ENCODE data around the gene RNF208.

The RNF208 gene

DNA sequence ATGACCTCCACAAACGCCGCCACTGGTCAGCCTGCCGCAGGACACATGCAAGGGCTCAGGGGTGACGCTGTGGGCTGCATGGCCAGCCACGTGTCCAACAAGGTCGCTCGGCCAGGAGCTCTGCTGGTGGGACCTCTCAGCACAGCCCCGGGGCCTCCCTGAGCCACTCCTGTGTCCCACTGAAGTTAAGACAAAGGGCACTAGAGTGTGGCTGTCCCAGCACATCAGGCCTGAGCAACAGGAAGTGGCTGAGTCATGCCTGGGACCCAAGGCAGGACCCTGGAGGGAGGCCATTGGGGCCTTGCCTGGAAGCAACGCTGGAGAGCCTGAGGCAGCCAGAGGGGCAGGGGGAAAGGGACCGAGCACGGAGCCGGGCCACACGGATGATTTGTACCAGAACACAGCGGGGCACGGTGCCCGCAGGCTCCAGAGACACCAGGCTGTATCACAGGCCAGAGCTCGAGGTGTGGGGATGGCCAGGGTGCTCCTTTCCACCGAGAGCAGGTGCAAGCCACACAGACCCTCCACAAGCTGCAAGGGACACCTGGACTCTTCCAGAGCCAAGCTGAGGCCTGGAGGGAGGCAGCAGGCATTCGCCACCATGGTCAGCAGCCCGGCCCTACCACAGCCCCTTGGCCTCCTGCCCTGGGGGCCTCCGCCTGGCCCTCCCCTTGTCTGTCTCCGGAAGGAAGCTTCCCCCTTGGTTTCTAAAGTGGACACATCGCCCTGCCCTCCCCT, 43.7 kb downstream of the RNF208 start:
- Histone ChIP-seq H3K27ac (ENCODE audit: low read depth, low read length, poor library complexity, severe bottlenecking) (no peak overlapping the region), H3K9me2 (ENCODE audit: low read depth, low read length) (no peaks in the 10 kb centered on the region), H3K36me3 (ENCODE audit: insufficient read depth, low read length) (peaks cover 34% of the 10 kb centered on the region), H3F3A (ENCODE audit: insufficient read depth, low read length) (peaks cover 4% of the 10 kb centered on the region; the same call in 1 of the 2 replicates), H3K9ac (ENCODE audit: low read length) (no peak overlapping the region), H2AFZ (ENCODE audit: low read length) (no peak overlapping the region), H3K9me3 (ENCODE audit: low read length) (no peaks in the 10 kb centered on the region), H3K4me1 (ENCODE audit: insufficient read depth, low read length, severe bottlenecking) (peaks cover 11% of the 10 kb centered on the region), H3K79me2 (ENCODE audit: insufficient read depth, low read length) (no peaks in the 10 kb centered on the region), H3K4me3 (ENCODE audit: low read depth, low read length, poor library complexity, severe bottlenecking) (no peak overlapping the region), H3K27me3 (ENCODE audit: insufficient read depth, low read length) (0 out of 2 replicates have a peak, but pooled peaks cover 3% of the 10 kb centered on the region), H4K20me1 (ENCODE audit: insufficient read depth, low read length) (no peaks in the 10 kb centered on the region), H3K4me2 (ENCODE audit: low read length) (no peak overlapping the region)
- no peak for TF ChIP-seq EZH2 (IDR thresholded peaks at IDR 0.05; ENCODE audit: borderline replicate concordance, low read length)
- TF ChIP-seq, protein P1, sequence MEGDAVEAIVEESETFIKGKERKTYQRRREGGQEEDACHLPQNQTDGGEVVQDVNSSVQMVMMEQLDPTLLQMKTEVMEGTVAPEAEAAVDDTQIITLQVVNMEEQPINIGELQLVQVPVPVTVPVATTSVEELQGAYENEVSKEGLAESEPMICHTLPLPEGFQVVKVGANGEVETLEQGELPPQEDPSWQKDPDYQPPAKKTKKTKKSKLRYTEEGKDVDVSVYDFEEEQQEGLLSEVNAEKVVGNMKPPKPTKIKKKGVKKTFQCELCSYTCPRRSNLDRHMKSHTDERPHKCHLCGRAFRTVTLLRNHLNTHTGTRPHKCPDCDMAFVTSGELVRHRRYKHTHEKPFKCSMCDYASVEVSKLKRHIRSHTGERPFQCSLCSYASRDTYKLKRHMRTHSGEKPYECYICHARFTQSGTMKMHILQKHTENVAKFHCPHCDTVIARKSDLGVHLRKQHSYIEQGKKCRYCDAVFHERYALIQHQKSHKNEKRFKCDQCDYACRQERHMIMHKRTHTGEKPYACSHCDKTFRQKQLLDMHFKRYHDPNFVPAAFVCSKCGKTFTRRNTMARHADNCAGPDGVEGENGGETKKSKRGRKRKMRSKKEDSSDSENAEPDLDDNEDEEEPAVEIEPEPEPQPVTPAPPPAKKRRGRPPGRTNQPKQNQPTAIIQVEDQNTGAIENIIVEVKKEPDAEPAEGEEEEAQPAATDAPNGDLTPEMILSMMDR (IDR thresholded peaks at IDR 0.05; ENCODE audit: low read length): no peak

DNA sequence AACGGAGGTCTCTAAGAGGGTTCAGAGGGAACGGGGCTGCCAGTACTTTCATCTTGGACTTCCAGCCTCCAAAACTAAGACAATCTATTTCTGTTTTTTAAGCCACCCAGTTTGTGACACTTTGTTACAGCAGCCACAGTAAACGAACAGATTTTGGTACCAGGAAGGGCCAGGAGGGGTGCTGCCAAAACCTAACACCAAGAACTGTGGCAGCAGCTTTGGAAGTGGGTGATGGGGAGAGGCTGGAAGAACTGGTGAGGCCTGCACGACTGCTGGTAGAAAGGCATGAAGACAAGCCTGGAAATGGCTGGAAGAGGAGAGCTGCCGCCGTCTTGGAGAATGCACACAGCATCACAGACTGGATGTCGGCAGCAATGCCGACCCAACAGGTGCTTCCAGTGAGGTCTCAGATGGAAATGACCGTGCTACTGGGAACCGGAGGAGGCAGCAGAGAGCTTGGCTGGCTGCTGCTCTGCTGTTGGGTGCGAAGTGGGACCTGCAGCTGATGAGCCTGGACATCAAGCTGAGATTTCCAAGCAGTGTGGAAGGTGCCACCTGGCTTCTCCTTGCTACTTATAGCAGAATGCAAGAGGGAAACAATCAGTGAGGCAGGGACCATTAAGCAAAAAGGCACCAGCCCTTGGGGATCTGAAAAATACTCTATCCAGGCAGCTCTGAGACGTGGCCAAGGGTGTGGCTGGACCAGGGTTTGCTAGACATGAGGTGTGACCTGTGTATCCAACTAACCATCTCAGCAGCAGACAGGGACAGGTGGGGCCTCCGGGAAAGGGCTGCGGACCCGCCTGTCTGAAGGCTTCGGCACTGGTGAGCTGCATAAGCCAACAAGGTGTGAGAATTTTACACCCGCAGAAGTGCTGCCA, 45.5 kb downstream of the RNF208 start:
- peaks cover 3% of the 10 kb centered on the region; the same call in 1 of the 2 replicates for H3K27me3 ChIP-seq (ENCODE audit: insufficient read depth, low read length)
- H3F3A ChIP-seq (ENCODE audit: insufficient read depth, low read length): peaks cover 4% of the 10 kb centered on the region; the same call in 1 of the 2 replicates
- H3K36me3 ChIP-seq (ENCODE audit: insufficient read depth, low read length): peaks cover 20% of the 10 kb centered on the region
- H3K4me1 ChIP-seq (ENCODE audit: insufficient read depth, low read length, severe bottlenecking): peaks cover 11% of the 10 kb centered on the region
- no peaks in the 10 kb centered on the region for H3K9me2 ChIP-seq (ENCODE audit: low read depth, low read length)
- no peaks in the 10 kb centered on the region for H3K79me2 ChIP-seq (ENCODE audit: insufficient read depth, low read length)
- TF ChIP-seq, protein P1 (IDR thresholded peaks at IDR 0.05; ENCODE audit: low read length): peak; percentile 73
- no peak for TF ChIP-seq EZH2 (IDR thresholded peaks at IDR 0.05; ENCODE audit: borderline replicate concordance, low read length)
- H3K9ac ChIP-seq (ENCODE audit: low read length): no peak overlapping the region
- H3K4me2 ChIP-seq (ENCODE audit: low read length): no peak overlapping the region
- H4K20me1 ChIP-seq (ENCODE audit: insufficient read depth, low read length): no peaks in the 10 kb centered on the region
- H3K4me3 ChIP-seq (ENCODE audit: low read depth, low read length, poor library complexity, severe bottlenecking): no peak overlapping the region
- H2AFZ ChIP-seq (ENCODE audit: low read length): no peak overlapping the region
- no peaks in the 10 kb centered on the region for H3K9me3 ChIP-seq (ENCODE audit: low read length)
- no peak overlapping the region for H3K27ac ChIP-seq (ENCODE audit: low read depth, low read length, poor library complexity, severe bottlenecking)

DNA sequence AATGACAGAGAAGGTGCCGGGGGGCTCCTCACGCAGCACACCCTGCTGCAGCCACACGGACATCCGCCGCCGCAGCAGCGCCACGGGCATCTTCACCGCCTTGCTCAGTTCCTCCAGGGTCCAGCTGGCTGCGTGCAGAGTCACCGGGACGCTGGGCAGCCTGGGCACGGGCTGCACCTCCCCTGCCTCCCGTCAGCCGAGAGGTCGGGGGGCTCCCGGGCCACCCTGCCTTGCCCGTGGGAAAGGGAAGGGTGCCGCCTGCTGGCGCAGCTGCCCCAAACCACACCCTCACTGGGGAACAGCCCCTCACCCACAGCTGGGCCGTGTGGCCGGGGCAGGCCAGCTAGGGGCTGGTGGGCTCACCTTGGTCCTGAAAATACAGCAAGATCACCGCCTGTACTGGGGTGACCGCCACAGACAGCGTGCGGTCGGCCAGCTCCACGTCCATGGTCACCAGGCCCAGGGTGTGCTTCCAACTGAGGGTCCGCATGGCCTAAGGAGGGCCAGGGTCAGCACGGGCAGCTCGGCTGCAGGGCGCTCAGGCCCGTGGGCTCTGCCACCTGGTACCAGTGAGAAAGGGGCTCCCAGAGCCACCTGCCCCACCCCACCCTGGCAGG, 46.6 kb downstream of the RNF208 start:
- Histone ChIP-seq H3K79me2 (ENCODE audit: insufficient read depth, low read length) (no peaks in the 10 kb centered on the region), H3K9me2 (ENCODE audit: low read depth, low read length) (no peaks in the 10 kb centered on the region), H3K4me2 (ENCODE audit: low read length) (peak overlapping the region; percentile 5; the same call in 1 of the 2 replicates), H3K4me1 (ENCODE audit: insufficient read depth, low read length, severe bottlenecking) (peaks cover 11% of the 10 kb centered on the region), H3K9ac (ENCODE audit: low read length) (no peak overlapping the region), H3K27ac (ENCODE audit: low read depth, low read length, poor library complexity, severe bottlenecking) (no peak overlapping the region), H2AFZ (ENCODE audit: low read length) (no peak overlapping the region), H3K27me3 (ENCODE audit: insufficient read depth, low read length) (peaks cover 3% of the 10 kb centered on the region; the same call in 1 of the 2 replicates), H3K36me3 (ENCODE audit: insufficient read depth, low read length) (peaks cover 10% of the 10 kb centered on the region), H3K4me3 (ENCODE audit: low read depth, low read length, poor library complexity, severe bottlenecking) (no peak overlapping the region), H3K9me3 (ENCODE audit: low read length) (no peaks in the 10 kb centered on the region), H4K20me1 (ENCODE audit: insufficient read depth, low read length) (no peaks in the 10 kb centered on the region), H3F3A (ENCODE audit: insufficient read depth, low read length) (peaks cover 4% of the 10 kb centered on the region; the same call in 1 of the 2 replicates)
- TF ChIP-seq EZH2 (IDR thresholded peaks at IDR 0.05; ENCODE audit: borderline replicate concordance, low read length): no peak
- TF ChIP-seq, protein P1 (IDR thresholded peaks at IDR 0.05; ENCODE audit: low read length): peak; percentile 58
